ENCODE data around the gene SMAD6. TPM values are rescaled to one million over a fixed set of nuclear protein-coding genes. Genes with fewer than 3 reads are reported as not detected.
A peak's percentile ranks its signal among the peaks of the same experiment; 100 is the strongest.

The SMAD6 gene
- total and polyA plus RNA-seq, 11 donors = 10.4 to 65.9 (median 20.6) TPM

DNA sequence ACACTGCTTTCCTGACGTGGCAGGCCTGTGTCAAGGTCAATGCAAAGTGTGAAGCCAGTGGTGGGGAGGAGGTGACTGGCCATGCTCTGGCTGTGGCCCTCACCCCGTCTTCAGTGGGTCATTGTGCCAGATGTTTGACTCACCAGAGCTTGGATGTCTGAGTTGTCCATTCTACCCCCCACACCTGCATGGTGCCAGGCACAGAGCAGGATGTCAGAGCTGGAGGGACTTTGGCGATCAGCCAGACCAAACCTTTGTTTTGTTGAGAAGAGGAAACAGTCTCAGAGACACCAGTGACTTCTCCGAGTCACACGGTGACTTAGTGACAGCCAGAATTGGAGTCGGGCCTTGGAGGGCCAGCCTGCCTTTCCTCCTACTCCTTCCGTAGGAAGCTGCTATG, 49.5 kb downstream of the SMAD6 start:
- peak overlapping the region in 10 of 12 donors; percentile 3 to 77 (median 49) for H3K27ac ChIP-seq
- TF ChIP-seq POLR2A (IDR thresholded peaks at IDR 0.05) = no peak
- TF ChIP-seq, protein P1, sequence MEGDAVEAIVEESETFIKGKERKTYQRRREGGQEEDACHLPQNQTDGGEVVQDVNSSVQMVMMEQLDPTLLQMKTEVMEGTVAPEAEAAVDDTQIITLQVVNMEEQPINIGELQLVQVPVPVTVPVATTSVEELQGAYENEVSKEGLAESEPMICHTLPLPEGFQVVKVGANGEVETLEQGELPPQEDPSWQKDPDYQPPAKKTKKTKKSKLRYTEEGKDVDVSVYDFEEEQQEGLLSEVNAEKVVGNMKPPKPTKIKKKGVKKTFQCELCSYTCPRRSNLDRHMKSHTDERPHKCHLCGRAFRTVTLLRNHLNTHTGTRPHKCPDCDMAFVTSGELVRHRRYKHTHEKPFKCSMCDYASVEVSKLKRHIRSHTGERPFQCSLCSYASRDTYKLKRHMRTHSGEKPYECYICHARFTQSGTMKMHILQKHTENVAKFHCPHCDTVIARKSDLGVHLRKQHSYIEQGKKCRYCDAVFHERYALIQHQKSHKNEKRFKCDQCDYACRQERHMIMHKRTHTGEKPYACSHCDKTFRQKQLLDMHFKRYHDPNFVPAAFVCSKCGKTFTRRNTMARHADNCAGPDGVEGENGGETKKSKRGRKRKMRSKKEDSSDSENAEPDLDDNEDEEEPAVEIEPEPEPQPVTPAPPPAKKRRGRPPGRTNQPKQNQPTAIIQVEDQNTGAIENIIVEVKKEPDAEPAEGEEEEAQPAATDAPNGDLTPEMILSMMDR (IDR thresholded peaks at IDR 0.05) = no peak
- H3K9me3 ChIP-seq = peaks cover 0 to 12% (median 7%) of the 10 kb centered on the region in 12 donors
- peak in 3 of 5 donors; percentile 60 to 73 (median 61) for DNase-seq
- ATAC-seq = peak in 3 of 4 donors; percentile 11 to 58 (median 22)
- intact Hi-C loops (cut with DNase I) = no loop called here
- peaks cover 0 to 94% (median 60%) of the 10 kb centered on the region in 12 donors for H3K4me1 ChIP-seq
- peaks cover 0 to 5% (median 0%) of the 10 kb centered on the region in 9 donors for H3K36me3 ChIP-seq
- H3K27me3 ChIP-seq = no peaks in the 10 kb centered on the region
- 31 to 46% (median 41%) methylated on average over 7 of the region's 7 CpGs for WGBS, 4 donors
- no peak overlapping the region for H3K4me3 ChIP-seq

DNA sequence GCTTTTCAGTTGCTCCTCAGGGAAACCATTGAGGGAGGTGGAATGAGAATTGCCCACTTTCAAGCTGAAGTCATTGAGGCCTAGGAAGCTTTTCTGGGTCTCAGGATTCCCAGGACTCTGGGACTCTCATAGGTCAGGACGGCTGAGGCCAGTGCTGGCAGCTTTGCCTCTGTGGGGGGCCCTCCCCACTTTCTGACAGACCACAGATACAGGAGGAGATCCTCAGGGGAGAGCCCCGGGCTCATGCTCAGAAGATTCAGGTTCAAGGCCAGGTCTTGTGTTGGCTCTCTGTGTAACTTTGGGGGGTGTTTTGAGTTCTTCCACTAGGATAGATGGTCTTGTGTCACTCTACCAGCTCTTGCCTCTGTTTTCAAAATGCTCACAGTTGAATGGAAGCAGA, 50.0 kb downstream of the SMAD6 start:
- Histone ChIP-seq H3K36me3 (peaks cover 0 to 5% (median 0%) of the 10 kb centered on the region in 9 donors), H3K27ac (peak overlapping the region in 11 of 12 donors; percentile 3 to 77 (median 48)), H3K9me3 (peaks cover 0 to 12% (median 7%) of the 10 kb centered on the region in 12 donors), H3K4me1 (peaks cover 0 to 93% (median 58%) of the 10 kb centered on the region in 12 donors), H3K27me3 (no peaks in the 10 kb centered on the region), H3K4me3 (no peak overlapping the region)
- no peak for DNase-seq
- intact Hi-C loops (cut with DNase I) = no loop called here
- no peak for ATAC-seq
- TF ChIP-seq POLR2A (IDR thresholded peaks at IDR 0.05) = no peak
- TF ChIP-seq, protein P1 (IDR thresholded peaks at IDR 0.05) = no peak
- WGBS, 4 donors = 36 to 61% (median 55%) methylated on average over 1 to 2 of the region's 2 CpGs

DNA sequence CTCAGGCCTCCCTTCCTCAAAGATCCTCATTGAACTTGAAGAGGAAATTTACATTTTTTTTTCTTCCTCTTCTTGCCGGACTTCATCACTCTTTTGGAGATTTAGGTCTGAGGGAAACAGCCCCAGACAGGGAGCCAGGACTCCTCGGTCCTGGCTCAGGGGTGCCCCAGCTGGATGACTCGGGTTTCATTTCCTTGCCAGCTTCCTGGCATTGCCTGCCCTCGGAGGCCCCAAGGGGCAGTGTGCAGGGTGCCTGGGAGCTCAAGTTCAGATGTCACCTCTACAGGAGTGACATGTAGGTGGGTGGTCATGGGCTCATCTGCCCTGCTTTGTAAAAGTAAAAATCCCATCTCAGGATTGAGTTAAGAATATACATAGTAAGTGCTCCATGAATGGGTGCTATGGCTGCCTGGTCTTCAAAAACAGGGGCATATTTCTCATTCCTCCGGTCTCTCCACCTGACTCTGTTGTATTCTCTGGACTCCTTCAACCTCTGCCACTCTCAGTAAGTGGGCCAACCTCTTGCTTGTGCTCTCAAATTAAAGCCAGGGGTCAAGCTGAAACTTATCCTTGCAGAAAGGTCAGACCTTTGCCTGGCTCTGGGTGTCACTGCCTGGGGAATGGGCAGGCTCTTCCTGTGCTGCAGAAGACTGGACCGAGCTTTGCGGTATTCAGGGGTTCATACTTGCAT, 51.8 kb downstream of the SMAD6 start:
- H3K27me3 ChIP-seq = no peaks in the 10 kb centered on the region
- ATAC-seq = peak in 1 of 4 donors; percentile 26
- H3K9me3 ChIP-seq = peaks cover 0 to 12% (median 7%) of the 10 kb centered on the region in 12 donors
- DNase-seq = peak in 2 of 5 donors; percentile 28 to 36
- TF ChIP-seq, protein P1 (IDR thresholded peaks at IDR 0.05) = no peak
- TF ChIP-seq POLR2A (IDR thresholded peaks at IDR 0.05) = no peak
- H3K4me3 ChIP-seq = no peak overlapping the region
- WGBS, 4 donors = 55 to 65% (median 58%) methylated on average over 7 of the region's 7 CpGs
- peaks cover 0 to 93% (median 48%) of the 10 kb centered on the region in 12 donors for H3K4me1 ChIP-seq
- peak overlapping the region in 3 of 12 donors; percentile 13 to 51 (median 35) for H3K27ac ChIP-seq
- H3K36me3 ChIP-seq = peaks cover 0 to 5% (median 0%) of the 10 kb centered on the region in 9 donors
- intact Hi-C loops (cut with DNase I) = no loop called here

DNA sequence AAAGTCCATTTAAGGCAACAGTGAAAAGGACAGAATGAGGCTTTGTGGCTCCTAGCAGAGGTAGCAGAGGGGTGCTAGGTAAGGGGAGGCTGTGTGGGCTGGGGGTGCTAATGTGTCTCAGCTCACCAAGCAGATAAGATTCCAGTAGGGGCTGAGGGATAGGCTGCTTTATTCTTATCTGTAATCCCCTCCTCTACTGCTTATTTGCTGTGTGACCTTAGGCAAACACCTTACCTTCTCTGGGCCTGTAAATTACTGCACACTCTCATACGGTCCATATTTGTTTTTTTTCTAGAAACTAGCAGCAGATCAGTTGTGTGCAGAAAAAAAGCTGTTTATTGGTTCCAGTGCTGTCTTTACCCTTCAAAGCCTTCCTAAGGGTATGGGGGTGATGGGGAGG, 52.8 kb downstream of the SMAD6 start:
- Histone ChIP-seq H3K27me3 (no peaks in the 10 kb centered on the region), H3K36me3 (peaks cover 0 to 5% (median 0%) of the 10 kb centered on the region in 9 donors), H3K4me1 (peaks cover 0 to 90% (median 43%) of the 10 kb centered on the region in 12 donors), H3K9me3 (peaks cover 0 to 12% (median 7%) of the 10 kb centered on the region in 12 donors), H3K27ac (no peak overlapping the region), H3K4me3 (no peak overlapping the region)
- intact Hi-C loops (cut with DNase I) = no loop called here
- ATAC-seq = no peak
- peak in 1 of 5 donors; percentile 10 for DNase-seq
- TF ChIP-seq, protein P1 (IDR thresholded peaks at IDR 0.05) = no peak
- TF ChIP-seq POLR2A (IDR thresholded peaks at IDR 0.05) = no peak
- WGBS, 4 donors = 92 to 98% (median 95%) methylated on average over 1 of the region's 1 CpG

Data from heart left ventricle (tissue), 16 donors.